HepG2 (cell line): Measurements from ENCODE around the gene DNAAF3. TPM values are rescaled to one million over a fixed set of nuclear protein-coding genes. Genes with fewer than 3 reads are reported as not detected.

Experiments
- ATM ChIP-seq: fragments of 450-650 bp; IDR thresholded peaks from 2 replicates; pipeline ENCODE4 v1.7.1; 2017; ENCODE audit warnings: mild to moderate bottlenecking, borderline replicate concordance
- FOSL2 ChIP-seq: sonication (generic); formaldehyde crosslinking; IDR thresholded peaks from 2 replicates; pipeline ENCODE4 v1.4.0; 2020; ENCODE audit warnings: missing genetic modification reagents
- IRX3 ChIP-seq: sonication (generic); formaldehyde crosslinking; IDR thresholded peaks from 2 replicates; pipeline ENCODE4 v1.8.1; 2023; ENCODE audit warnings: mild to moderate bottlenecking, low read depth, missing genetic modification reagents, borderline replicate concordance
- MXD4 ChIP-seq: IDR thresholded peaks from 2 replicates; pipeline ENCODE4 v1.6.1; 2016; ENCODE audit warnings: mild to moderate bottlenecking, missing biosample characterization, missing genetic modification reagents
- NCOR1 ChIP-seq: fragments of 200-600 bp; sonication (generic); IDR thresholded peaks from 2 replicates; pipeline ENCODE4 v1.7.0; 2017; ENCODE audit warnings: antibody characterized with exemption, low read length, borderline replicate concordance
- NONO ChIP-seq, 2 experiments: fragments of 450-650 bp in 1 of 2; sonication (generic) in 1 of 2; formaldehyde crosslinking in 1 of 2; IDR thresholded peaks in 1 of 2; conservative IDR thresholded peaks in 1 of 2; 2 replicates each; pipeline versions ENCODE4 v1.6.1 to v1.8.0; 2017 to 2022; ENCODE audit warnings: mild to moderate bottlenecking in 1 of 2, missing genetic modification reagents in 1 of 2, moderate library complexity in 1 of 2
- NR3C1 ChIP-seq: sonication (generic); formaldehyde crosslinking; IDR thresholded peaks from 2 replicates; pipeline ENCODE4 v1.4.0; 2020; ENCODE audit warnings: missing genetic modification reagents
- TBX3 ChIP-seq: fragments of 450-650 bp; IDR thresholded peaks from 2 replicates; pipeline ENCODE4 v1.6.1; 2017; ENCODE audit warnings: antibody characterized with exemption, mild to moderate bottlenecking, inconsistent platforms, borderline replicate concordance
- ZKSCAN5 ChIP-seq: sonication (generic); formaldehyde crosslinking; IDR thresholded peaks from 2 replicates; pipeline ENCODE4 v1.5.1; 2020; ENCODE audit warnings: mild to moderate bottlenecking, missing genetic modification reagents
- ZNF558 ChIP-seq: sonication (generic); formaldehyde crosslinking; IDR thresholded peaks from 2 replicates; pipeline ENCODE4 v1.9.0; 2022; ENCODE audit warnings: mild to moderate bottlenecking, missing genetic modification reagents, borderline replicate concordance
- ZNF772 ChIP-seq: sonication (generic); formaldehyde crosslinking; IDR thresholded peaks from 2 replicates; pipeline ENCODE4 v1.5.0; 2020; ENCODE audit warnings: mild to moderate bottlenecking, missing genetic modification reagents
- ZSCAN31 ChIP-seq: sonication (generic); formaldehyde crosslinking; IDR thresholded peaks from 2 replicates; pipeline ENCODE4 v1.5.0; 2020; ENCODE audit warnings: low read depth, mild to moderate bottlenecking, missing genetic modification reagents
- polyA plus RNA-seq, 8 experiments: library from polyadenylated mRNA; depleted of rRNA in 3 of 8; stranded (reverse) in 7 of 8; unstranded in 1 of 8; fragments of >200 nt; fragmentation: Illumina TruSeq in 4 of 8; extraction: Trizol in 4 of 8; gene quantifications; 2 replicates each; pipeline versions ENCODE4 v1.2.1 to v1.2.3, GENCODE V29; 2011 to 2016; ENCODE audit warnings: low read depth in 4 of 8, missing spikeins in 1 of 8, mixed read lengths in 1 of 8; ENCODE audit not compliant: insufficient read depth in 1 of 8
- total RNA-seq, 5 experiments: library from RNA; depleted of rRNA; stranded (reverse); fragments of >200 nt; fragmentation: Illumina TruSeq; extraction: Trizol; gene quantifications; 2 replicates each; pipeline ENCODE4 v1.2.3, GENCODE V29; 2016; ENCODE audit warnings: low read depth in 1 of 5
- TF ChIP-seq, protein P1 (sequence below): sonication (generic); formaldehyde crosslinking; IDR thresholded peaks from 2 replicates; pipeline ENCODE4 v1.4.0; 2020; ENCODE audit warnings: missing genetic modification reagents
- TF ChIP-seq, protein P2 (sequence below): IDR thresholded peaks from 2 replicates; pipeline ENCODE4 v1.6.1; 2016; ENCODE audit warnings: mild to moderate bottlenecking, missing biosample characterization, missing genetic modification reagents
- TF ChIP-seq, protein P3 (sequence below): sonication (generic); formaldehyde crosslinking; conservative IDR thresholded peaks from 2 replicates; pipeline ENCODE4 v1.5.0; 2020; ENCODE audit warnings: missing genetic modification reagents
- TF ChIP-seq, protein P4 (sequence below): sonication (generic); formaldehyde crosslinking; IDR thresholded peaks from 2 replicates; pipeline ENCODE4 v1.5.0; 2020; ENCODE audit warnings: missing genetic modification reagents
- TF ChIP-seq, protein P5 (sequence below): sonication (generic); formaldehyde crosslinking; IDR thresholded peaks from 2 replicates; pipeline ENCODE4 v1.8.0; 2022; ENCODE audit warnings: missing genetic modification reagents, mild to moderate bottlenecking, inconsistent platforms, borderline replicate concordance

The DNAAF3 gene
- total and polyA plus RNA-seq, 2 of the 13 experiments (the other 11 are each of a cell fraction or from before 2014, with no cell fraction given) = 0.30 to 0.40 TPM

DNA sequence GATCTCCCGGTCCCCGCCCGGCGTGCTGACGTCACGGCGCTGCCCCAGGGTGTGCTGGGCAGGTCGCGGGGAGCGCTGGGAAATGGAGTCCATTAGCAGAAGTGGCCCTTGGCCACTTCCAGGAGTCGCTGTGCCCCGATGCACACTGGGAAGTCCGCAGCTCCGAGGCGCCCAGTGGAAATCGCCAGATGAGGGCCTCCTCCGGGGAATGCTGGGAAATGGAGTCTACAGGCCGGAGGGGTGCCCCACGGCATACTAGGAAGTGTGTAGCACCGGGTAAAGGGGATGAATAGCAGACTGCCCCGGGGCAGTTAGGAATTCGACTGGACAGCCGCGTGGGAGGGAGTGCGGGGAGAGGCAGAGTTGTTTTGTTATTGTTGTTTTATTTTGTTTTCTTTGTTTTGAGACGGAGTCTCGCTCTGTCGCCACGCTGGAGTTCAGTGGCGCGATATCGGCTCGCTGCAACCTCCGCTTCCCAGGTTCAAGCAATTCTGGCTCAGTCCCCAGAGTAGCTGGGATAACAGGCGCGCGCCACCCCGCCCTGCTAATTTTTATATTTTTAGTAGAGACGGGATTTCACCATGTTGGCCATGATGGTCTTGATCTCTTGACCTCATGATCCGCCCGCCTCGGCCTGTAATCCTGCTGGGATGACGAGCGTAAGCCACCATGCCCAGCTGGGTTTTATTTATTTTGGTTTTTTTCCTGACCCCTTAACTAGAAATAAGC is 48.6 kb downstream of the DNAAF3 start (continued):
- TF ChIP-seq ZSCAN31 (CRISPR knock-in tag) (peak; percentile 84; the same call in 1 of the 2 replicates), ZKSCAN5 (CRISPR knock-in tag) (no peak), IRX3 (CRISPR knock-in tag) (no peak), NONO (IDR thresholded peaks at IDR 0.05) (no peak), NONO (CRISPR knock-in tag; conservative IDR thresholded peaks at IDR 0.05) (no peak; the same call in 1 of the 2 replicates), ZNF558 (CRISPR knock-in tag) (no peak), ZNF772 (CRISPR knock-in tag) (0 out of 2 replicates have a peak, but pooled peaks have one; percentile 19), NR3C1 (CRISPR knock-in tag) (no peak), TBX3 (no peak), MXD4 (CRISPR knock-in tag) (no peak), NCOR1 (no peak), ATM (no peak), FOSL2 (CRISPR knock-in tag) (peak; percentile 38; the same call in 1 of the 2 replicates)
- TF ChIP-seq, protein P1, sequence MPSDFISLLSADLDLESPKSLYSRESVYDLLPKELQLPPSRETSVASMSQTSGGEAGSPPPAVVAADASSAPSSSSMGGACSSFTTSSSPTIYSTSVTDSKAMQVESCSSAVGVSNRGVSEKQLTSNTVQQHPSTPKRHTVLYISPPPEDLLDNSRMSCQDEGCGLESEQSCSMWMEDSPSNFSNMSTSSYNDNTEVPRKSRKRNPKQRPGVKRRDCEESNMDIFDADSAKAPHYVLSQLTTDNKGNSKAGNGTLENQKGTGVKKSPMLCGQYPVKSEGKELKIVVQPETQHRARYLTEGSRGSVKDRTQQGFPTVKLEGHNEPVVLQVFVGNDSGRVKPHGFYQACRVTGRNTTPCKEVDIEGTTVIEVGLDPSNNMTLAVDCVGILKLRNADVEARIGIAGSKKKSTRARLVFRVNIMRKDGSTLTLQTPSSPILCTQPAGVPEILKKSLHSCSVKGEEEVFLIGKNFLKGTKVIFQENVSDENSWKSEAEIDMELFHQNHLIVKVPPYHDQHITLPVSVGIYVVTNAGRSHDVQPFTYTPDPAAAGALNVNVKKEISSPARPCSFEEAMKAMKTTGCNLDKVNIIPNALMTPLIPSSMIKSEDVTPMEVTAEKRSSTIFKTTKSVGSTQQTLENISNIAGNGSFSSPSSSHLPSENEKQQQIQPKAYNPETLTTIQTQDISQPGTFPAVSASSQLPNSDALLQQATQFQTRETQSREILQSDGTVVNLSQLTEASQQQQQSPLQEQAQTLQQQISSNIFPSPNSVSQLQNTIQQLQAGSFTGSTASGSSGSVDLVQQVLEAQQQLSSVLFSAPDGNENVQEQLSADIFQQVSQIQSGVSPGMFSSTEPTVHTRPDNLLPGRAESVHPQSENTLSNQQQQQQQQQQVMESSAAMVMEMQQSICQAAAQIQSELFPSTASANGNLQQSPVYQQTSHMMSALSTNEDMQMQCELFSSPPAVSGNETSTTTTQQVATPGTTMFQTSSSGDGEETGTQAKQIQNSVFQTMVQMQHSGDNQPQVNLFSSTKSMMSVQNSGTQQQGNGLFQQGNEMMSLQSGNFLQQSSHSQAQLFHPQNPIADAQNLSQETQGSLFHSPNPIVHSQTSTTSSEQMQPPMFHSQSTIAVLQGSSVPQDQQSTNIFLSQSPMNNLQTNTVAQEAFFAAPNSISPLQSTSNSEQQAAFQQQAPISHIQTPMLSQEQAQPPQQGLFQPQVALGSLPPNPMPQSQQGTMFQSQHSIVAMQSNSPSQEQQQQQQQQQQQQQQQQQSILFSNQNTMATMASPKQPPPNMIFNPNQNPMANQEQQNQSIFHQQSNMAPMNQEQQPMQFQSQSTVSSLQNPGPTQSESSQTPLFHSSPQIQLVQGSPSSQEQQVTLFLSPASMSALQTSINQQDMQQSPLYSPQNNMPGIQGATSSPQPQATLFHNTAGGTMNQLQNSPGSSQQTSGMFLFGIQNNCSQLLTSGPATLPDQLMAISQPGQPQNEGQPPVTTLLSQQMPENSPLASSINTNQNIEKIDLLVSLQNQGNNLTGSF (CRISPR knock-in tag) = peak; percentile 55; the same call in 1 of the 2 replicates
- TF ChIP-seq, protein P2, sequence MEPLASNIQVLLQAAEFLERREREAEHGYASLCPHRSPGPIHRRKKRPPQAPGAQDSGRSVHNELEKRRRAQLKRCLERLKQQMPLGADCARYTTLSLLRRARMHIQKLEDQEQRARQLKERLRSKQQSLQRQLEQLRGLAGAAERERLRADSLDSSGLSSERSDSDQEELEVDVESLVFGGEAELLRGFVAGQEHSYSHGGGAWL = no peak
- TF ChIP-seq, protein P3, sequence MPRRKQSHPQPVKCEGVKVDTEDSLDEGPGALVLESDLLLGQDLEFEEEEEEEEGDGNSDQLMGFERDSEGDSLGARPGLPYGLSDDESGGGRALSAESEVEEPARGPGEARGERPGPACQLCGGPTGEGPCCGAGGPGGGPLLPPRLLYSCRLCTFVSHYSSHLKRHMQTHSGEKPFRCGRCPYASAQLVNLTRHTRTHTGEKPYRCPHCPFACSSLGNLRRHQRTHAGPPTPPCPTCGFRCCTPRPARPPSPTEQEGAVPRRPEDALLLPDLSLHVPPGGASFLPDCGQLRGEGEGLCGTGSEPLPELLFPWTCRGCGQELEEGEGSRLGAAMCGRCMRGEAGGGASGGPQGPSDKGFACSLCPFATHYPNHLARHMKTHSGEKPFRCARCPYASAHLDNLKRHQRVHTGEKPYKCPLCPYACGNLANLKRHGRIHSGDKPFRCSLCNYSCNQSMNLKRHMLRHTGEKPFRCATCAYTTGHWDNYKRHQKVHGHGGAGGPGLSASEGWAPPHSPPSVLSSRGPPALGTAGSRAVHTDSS (CRISPR knock-in tag) = peak; percentile 84; the same call in 1 of the 2 replicates
- TF ChIP-seq, protein P4, sequence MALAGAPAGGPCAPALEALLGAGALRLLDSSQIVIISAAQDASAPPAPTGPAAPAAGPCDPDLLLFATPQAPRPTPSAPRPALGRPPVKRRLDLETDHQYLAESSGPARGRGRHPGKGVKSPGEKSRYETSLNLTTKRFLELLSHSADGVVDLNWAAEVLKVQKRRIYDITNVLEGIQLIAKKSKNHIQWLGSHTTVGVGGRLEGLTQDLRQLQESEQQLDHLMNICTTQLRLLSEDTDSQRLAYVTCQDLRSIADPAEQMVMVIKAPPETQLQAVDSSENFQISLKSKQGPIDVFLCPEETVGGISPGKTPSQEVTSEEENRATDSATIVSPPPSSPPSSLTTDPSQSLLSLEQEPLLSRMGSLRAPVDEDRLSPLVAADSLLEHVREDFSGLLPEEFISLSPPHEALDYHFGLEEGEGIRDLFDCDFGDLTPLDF (CRISPR knock-in tag) = no peak; the same call in 1 of the 2 replicates
- TF ChIP-seq, protein P5, sequence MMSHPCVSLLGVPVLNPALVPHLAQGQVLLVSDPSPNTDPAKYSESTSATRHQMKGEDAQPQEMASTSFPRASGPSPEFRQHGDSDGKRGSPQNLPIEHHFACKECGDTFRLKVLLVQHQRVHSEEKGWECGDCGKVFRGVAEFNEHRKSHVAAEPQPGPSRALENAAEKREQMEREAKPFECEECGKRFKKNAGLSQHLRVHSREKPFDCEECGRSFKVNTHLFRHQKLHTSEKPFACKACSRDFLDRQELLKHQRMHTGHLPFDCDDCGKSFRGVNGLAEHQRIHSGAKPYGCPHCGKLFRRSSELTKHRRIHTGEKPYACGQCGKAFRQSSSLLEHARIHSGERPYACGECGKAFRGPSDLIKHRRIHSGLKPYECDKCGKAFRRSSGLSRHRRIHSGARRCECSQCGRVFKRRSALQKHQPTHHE (CRISPR knock-in tag) = no peak
